Activated CD8-positive, alpha-beta T cell treated with anti-CD3 and anti-CD28 coated beads, Interleukin-2, amount 10 ng/mL, durations not matched to agents 7 days and 5 days (primary cell): ENCODE data around the gene ZBED1. TPM values are rescaled to one million over a fixed set of nuclear protein-coding genes. Genes with fewer than 3 reads are reported as not detected.
"Not testable (repeated sequence)": the region's sequence is repeated elsewhere in the genome, so short reads cannot be mapped to it uniquely, and the experiment has no call there.

Source experiments
- ATAC-seq: fragments of 150-1000 bp; cut with Tn5 transposase; one replicate; pipeline ENCODE4 v1.10.0; 2021; ENCODE audit warnings: moderate library complexity
- CTCF ChIA-PET: fragments of 350-600 bp; sonication (Branson Sonifier 250); formaldehyde crosslinking; loops from one replicate; lab custom pipeline; 2021; ENCODE audit warnings: antibody characterized with exemption; lab: Charles Lee
- POLR2A ChIA-PET: fragments of 350-600 bp; sonication (Branson Sonifier 250); formaldehyde crosslinking; loops from one replicate; lab custom pipeline; 2021; ENCODE audit warnings: antibody characterized with exemption; lab: Charles Lee
- DNase-seq: peaks from one replicate; pipeline ENCODE4 v3.0.0-alpha.2; 2020
- H3K27ac Mint-ChIP-seq: one replicate; pipeline ENCODE4 v1.8.0; 2021; ENCODE audit warnings: mild to moderate bottlenecking, mixed read lengths
- H3K27me3 Mint-ChIP-seq: one replicate; pipeline ENCODE4 v1.8.0; 2021; ENCODE audit warnings: low read depth, mixed read lengths
- H3K36me3 Mint-ChIP-seq: one replicate; pipeline ENCODE4 v1.8.0; 2021; ENCODE audit warnings: low read depth, mixed read lengths
- H3K4me1 Mint-ChIP-seq: one replicate; pipeline ENCODE4 v1.8.0; 2021; ENCODE audit warnings: low read depth, mixed read lengths
- H3K4me3 Mint-ChIP-seq: one replicate; pipeline ENCODE4 v1.8.0; 2021; ENCODE audit warnings: mild to moderate bottlenecking, mixed read lengths
- H3K9me3 Mint-ChIP-seq: one replicate; pipeline ENCODE4 v1.8.0; 2022; ENCODE audit warnings: mixed read lengths; ENCODE audit not compliant: insufficient read depth
- total RNA-seq, 2 experiments: library from RNA; stranded (reverse); gene quantifications; one replicate each; pipeline ENCODE4 v1.2.3, GENCODE V29; 2021

ZBED1 gene
- total RNA-seq, 2 experiments from 2014 or later, result 36.7 to 40.3 TPM

GRCh38 chrX:2514131-2514530, 13.4 kb upstream of the ZBED1 start:
- Mint-ChIP-seq H3K36me3 (no peaks in the 10 kb centered on the region), H3K27me3 (no peaks in the 10 kb centered on the region), H3K4me3 (no peak overlapping the region), H3K27ac (no peak overlapping the region), H3K9me3 (no peaks in the 10 kb centered on the region), H3K4me1 (peaks cover 2% of the 10 kb centered on the region)
- ATAC-seq, result no peak
- DNase-seq, result no peak
- POLR2A ChIA-PET, result no interaction called here
- CTCF ChIA-PET, result no interaction called here

GRCh38 chrX:2513121-2513664, 12.4 kb upstream of the ZBED1 start:
- CTCF ChIA-PET, result no interaction called here
- no peak overlapping the region for H3K27ac Mint-ChIP-seq
- POLR2A ChIA-PET, result no interaction called here
- peaks cover 2% of the 10 kb centered on the region for H3K4me1 Mint-ChIP-seq
- ATAC-seq, result no peak
- no peaks in the 10 kb centered on the region for H3K27me3 Mint-ChIP-seq
- no peak overlapping the region for H3K4me3 Mint-ChIP-seq
- no peaks in the 10 kb centered on the region for H3K36me3 Mint-ChIP-seq
- no peaks in the 10 kb centered on the region for H3K9me3 Mint-ChIP-seq
- DNase-seq, result no peak

GRCh38 chrX:2512501-2512900, 11.7 kb upstream of the ZBED1 start:
- CTCF ChIA-PET, result no interaction called here
- H3K27me3 Mint-ChIP-seq, result no peaks in the 10 kb centered on the region
- H3K4me3 Mint-ChIP-seq, result no peak overlapping the region
- H3K36me3 Mint-ChIP-seq, result no peaks in the 10 kb centered on the region
- ATAC-seq (no peak), DNase-seq (no peak)
- H3K27ac Mint-ChIP-seq, result no peak overlapping the region
- H3K4me1 Mint-ChIP-seq, result no peaks in the 10 kb centered on the region
- no peaks in the 10 kb centered on the region for H3K9me3 Mint-ChIP-seq
- POLR2A ChIA-PET, result no interaction called here

- Mint-ChIP-seq H3K4me1 (no peaks in the 10 kb centered on the region), H3K27ac (no peak overlapping the region)
- DNase-seq, result no peak
These were observed 10.6 kb upstream of the ZBED1 start for GRCh38 chrX:2511326-2511725.

GRCh38 chrX:2508648-2509335, 8.0 kb upstream of the ZBED1 start:
- Mint-ChIP-seq H3K4me1 (no peaks in the 10 kb centered on the region), H3K27me3 (no peaks in the 10 kb centered on the region), H3K4me3 (no peak overlapping the region), H3K36me3 (no peaks in the 10 kb centered on the region), H3K27ac (no peak overlapping the region), H3K9me3 (no peaks in the 10 kb centered on the region)
- CTCF ChIA-PET, result no interaction called here
- ATAC-seq (no peak), DNase-seq (no peak)
- POLR2A ChIA-PET, result no interaction called here

More at GRCh38 chrX:2511326-2511725, 10.6 kb upstream of the ZBED1 start:
- H3K4me3 Mint-ChIP-seq, result no peak overlapping the region
- no peaks in the 10 kb centered on the region for H3K36me3 Mint-ChIP-seq
- CTCF ChIA-PET, result no interaction called here
- ATAC-seq, result no peak
- POLR2A ChIA-PET, result no interaction called here
- H3K27me3 Mint-ChIP-seq, result no peaks in the 10 kb centered on the region
- H3K9me3 Mint-ChIP-seq, result no peaks in the 10 kb centered on the region

GRCh38 chrX:2507904-2508627, 7.3 kb upstream of the ZBED1 start:
- CTCF ChIA-PET, result no interaction called here
- no peak for ATAC-seq
- no peaks in the 10 kb centered on the region for H3K9me3 Mint-ChIP-seq
- POLR2A ChIA-PET, result no interaction called here
- H3K27me3 Mint-ChIP-seq, result no peaks in the 10 kb centered on the region
- no peaks in the 10 kb centered on the region for H3K36me3 Mint-ChIP-seq
- no peak for DNase-seq
- H3K4me1 Mint-ChIP-seq, result no peaks in the 10 kb centered on the region
- H3K27ac Mint-ChIP-seq, result no peak overlapping the region
- no peak overlapping the region for H3K4me3 Mint-ChIP-seq

GRCh38 chrX:2507196-2507595, 6.4 kb upstream of the ZBED1 start:
- DNase-seq, result no peak
- Mint-ChIP-seq H3K4me1 (no peaks in the 10 kb centered on the region), H3K4me3 (no peak overlapping the region), H3K9me3 (no peaks in the 10 kb centered on the region), H3K36me3 (no peaks in the 10 kb centered on the region), H3K27ac (no peak overlapping the region), H3K27me3 (no peaks in the 10 kb centered on the region)
- ChIA-PET POLR2A (no interaction called here), CTCF (no interaction called here)
- no peak for ATAC-seq

- H3K36me3 Mint-ChIP-seq, H3K4me3 Mint-ChIP-seq, H3K4me1 Mint-ChIP-seq, H3K27me3 Mint-ChIP-seq, H3K27ac Mint-ChIP-seq, CTCF ChIA-PET, H3K9me3 Mint-ChIP-seq, POLR2A ChIA-PET, DNase-seq, ATAC-seq: not testable (repeated sequence)
These were observed 4.6 kb upstream of the ZBED1 start for GRCh38 chrX:2505341-2505740.

- ChIA-PET CTCF (no interaction called here), POLR2A (no interaction called here)
- Mint-ChIP-seq H3K36me3 (no peaks in the 10 kb centered on the region), H3K4me3 (no peak overlapping the region), H3K9me3 (no peaks in the 10 kb centered on the region), H3K27ac (no peak overlapping the region), H3K4me1 (no peaks in the 10 kb centered on the region), H3K27me3 (no peaks in the 10 kb centered on the region)
- ATAC-seq, result no peak
- DNase-seq, result no peak
These were observed 4.0 kb upstream of the ZBED1 start for GRCh38 chrX:2504706-2505332.

- DNase-seq (no peak), ATAC-seq (no peak)
- H3K9me3 Mint-ChIP-seq, result no peaks in the 10 kb centered on the region
- H3K27me3 Mint-ChIP-seq, result no peaks in the 10 kb centered on the region
- no peak overlapping the region for H3K27ac Mint-ChIP-seq
- peaks cover 8% of the 10 kb centered on the region for H3K4me1 Mint-ChIP-seq
- ChIA-PET POLR2A (no interaction called here), CTCF (no interaction called here)
- H3K4me3 Mint-ChIP-seq, result no peak overlapping the region
- H3K36me3 Mint-ChIP-seq, result no peaks in the 10 kb centered on the region
These were observed 3.1 kb upstream of the ZBED1 start for GRCh38 chrX:2503591-2504500.

GRCh38 chrX:2502668-2503519, 2.1 kb upstream of the ZBED1 start:
- Mint-ChIP-seq H3K27me3 (no peaks in the 10 kb centered on the region), H3K4me1 (peaks cover 18% of the 10 kb centered on the region), H3K27ac (no peak overlapping the region), H3K36me3 (peaks cover 6% of the 10 kb centered on the region), H3K9me3 (no peaks in the 10 kb centered on the region), H3K4me3 (no peak overlapping the region)
- DNase-seq (no peak), ATAC-seq (no peak)
- ChIA-PET POLR2A (no interaction called here), CTCF (no interaction called here)
